GM23338 (cell line): Measurements from ENCODE around the gene STARD13. TPM values are rescaled to one million over a fixed set of nuclear protein-coding genes. Genes with fewer than 3 reads are reported as not detected.

Source experiments
- ATAC-seq: fragments of 200-7000 bp; cut with Tn5 transposase; 3 replicates; pipeline ENCODE4 v1.9.1; 2020
- DNase-seq: peaks from one replicate; pipeline ENCODE4 v3.0.0-alpha.2; 2015; ENCODE audit warnings: low spot score
- H2AFZ ChIP-seq: fragments of 200-600 bp; sonication (generic); 2 replicates; pipeline ENCODE4 v1.8.0; 2016; ENCODE audit warnings: antibody characterized with exemption, mild to moderate bottlenecking, moderate library complexity
- H3F3A ChIP-seq: fragments of 200-600 bp; sonication (generic); replicated peaks from 2 replicates; pipeline ENCODE4 v1.8.0; 2017; ENCODE audit warnings: antibody characterized with exemption, mixed run types, low read depth
- H3K27ac ChIP-seq: fragments of 200-600 bp; sonication (generic); 2 replicates; pipeline ENCODE4 v1.6.1; 2016; ENCODE audit warnings: low read depth
- H3K27me3 ChIP-seq: fragments of 200-600 bp; sonication (generic); 2 replicates; pipeline ENCODE4 v1.8.0; 2016; ENCODE audit warnings: mild to moderate bottlenecking, mixed run types, moderate library complexity; ENCODE audit not compliant: insufficient read depth
- H3K36me3 ChIP-seq: fragments of 200-600 bp; sonication (generic); 2 replicates; pipeline ENCODE4 v1.8.0; 2016; ENCODE audit warnings: mild to moderate bottlenecking; ENCODE audit not compliant: insufficient read depth
- H3K4me1 ChIP-seq: fragments of 200-600 bp; sonication (generic); 2 replicates; pipeline ENCODE4 v1.8.0; 2016; ENCODE audit warnings: mild to moderate bottlenecking, moderate library complexity; ENCODE audit not compliant: insufficient read depth
- H3K4me2 ChIP-seq: fragments of 200-600 bp; sonication (generic); 2 replicates; pipeline ENCODE4 v1.7.1; 2017; ENCODE audit warnings: mixed run types
- H3K4me3 ChIP-seq: fragments of 200-600 bp; sonication (generic); 2 replicates; pipeline ENCODE4 v1.6.1; 2016; ENCODE audit warnings: mixed run types
- H3K79me2 ChIP-seq: fragments of 200-600 bp; sonication (generic); replicated peaks from 2 replicates; pipeline ENCODE4 v1.8.0; 2017; ENCODE audit warnings: mild to moderate bottlenecking; ENCODE audit not compliant: insufficient read depth
- H3K9me2 ChIP-seq: fragments of 200-600 bp; sonication (generic); 2 replicates; pipeline ENCODE4 v1.8.0; 2017; ENCODE audit not compliant: insufficient read depth
- H4K20me1 ChIP-seq: fragments of 200-600 bp; sonication (generic); replicated peaks from 2 replicates; pipeline ENCODE4 v1.8.0; 2017; ENCODE audit warnings: mild to moderate bottlenecking; ENCODE audit not compliant: insufficient read depth
- H3K27ac Mint-ChIP-seq: 2 replicates; pipeline ENCODE4 v1.8.0; 2020; ENCODE audit warnings: inconsistent platforms, mild to moderate bottlenecking, moderate library complexity, mixed read lengths
- H3K27me3 Mint-ChIP-seq: 3 replicates; pipeline ENCODE4 v1.8.0; 2022; ENCODE audit warnings: low read depth, mild to moderate bottlenecking, moderate library complexity, mixed read lengths, inconsistent platforms; ENCODE audit not compliant: insufficient read depth, poor library complexity
- H3K36me3 Mint-ChIP-seq: 3 replicates; pipeline ENCODE4 v1.8.0; 2021; ENCODE audit warnings: low read depth, mild to moderate bottlenecking, inconsistent platforms, moderate library complexity, mixed read lengths
- H3K4me1 Mint-ChIP-seq: 3 replicates; pipeline ENCODE4 v1.8.0; 2020; ENCODE audit warnings: mild to moderate bottlenecking, inconsistent platforms, mixed read lengths
- H3K4me3 Mint-ChIP-seq: 3 replicates; pipeline ENCODE4 v1.8.0; 2021; ENCODE audit warnings: moderate library complexity, mild to moderate bottlenecking, inconsistent platforms, mixed read lengths
- H3K9me3 Mint-ChIP-seq: 3 replicates; pipeline ENCODE4 v1.8.0; 2020; ENCODE audit warnings: moderate library complexity, mild to moderate bottlenecking, inconsistent platforms, mixed read lengths
- CREB1 ChIP-seq: fragments of 250-450 bp; sonication (Bioruptor Pico); IDR thresholded peaks from 2 replicates; pipeline ENCODE4 v1.5.0; 2020; ENCODE audit warnings: low read depth, mild to moderate bottlenecking, moderate library complexity
- EZH2 ChIP-seq: fragments of 200-600 bp; sonication (generic); IDR thresholded peaks from one replicate; pipeline ENCODE4 v1.8.0; 2017; ENCODE audit warnings: antibody characterized with exemption, mild to moderate bottlenecking, low read depth; ENCODE audit not compliant: unreplicated experiment
- NANOG ChIP-seq: IDR thresholded peaks from 2 replicates; pipeline ENCODE4 v1.6.1; 2016; ENCODE audit warnings: antibody characterized with exemption, borderline replicate concordance
- POLR2AphosphoS5 ChIP-seq: IDR thresholded peaks from 2 replicates; pipeline ENCODE4 v1.6.1; 2016; ENCODE audit warnings: antibody characterized with exemption, low read depth
- STAT1 ChIP-seq: IDR thresholded peaks from one replicate; pipeline ENCODE4 v1.6.1; 2016; ENCODE audit warnings: antibody characterized with exemption; ENCODE audit not compliant: unreplicated experiment
- ZNF114 ChIP-seq: fragments of 250-450 bp; sonication (Bioruptor Pico); IDR thresholded peaks from 2 replicates; pipeline ENCODE4 v1.5.0; 2020; ENCODE audit warnings: mild to moderate bottlenecking, moderate library complexity
- ZNF331 ChIP-seq: fragments of 250-450 bp; sonication (Bioruptor Pico); IDR thresholded peaks from 2 replicates; pipeline ENCODE4 v1.5.0; 2020; ENCODE audit warnings: low read depth, mild to moderate bottlenecking, moderate library complexity
- polyA plus RNA-seq: library from polyadenylated mRNA; unstranded; fragments of >200 nt; fragmentation: Nextera tagmentation; extraction: Ambion mirVana; gene quantifications from 2 replicates; pipeline ENCODE4 v1.2.1, GENCODE V29; 2016
- total RNA-seq: library from RNA; depleted of rRNA; stranded (reverse); fragments of >200 nt; shearing (Covaris generic); gene quantifications from 2 replicates; pipeline ENCODE4 v1.2.3, GENCODE V29; 2014
- TF ChIP-seq, protein P1 (sequence below): IDR thresholded peaks from one replicate; pipeline ENCODE4 v1.6.1; 2018; ENCODE audit warnings: antibody characterized with exemption; ENCODE audit not compliant: unreplicated experiment
- TF ChIP-seq, protein P2 (sequence below): fragments of 250-450 bp; sonication (Bioruptor Pico); IDR thresholded peaks from 2 replicates; pipeline ENCODE4 v1.5.0; 2020; ENCODE audit warnings: mild to moderate bottlenecking, moderate library complexity

The STARD13 gene
- total and polyA plus RNA-seq, 2 experiments from 2014 or later: 3.2 to 5.2 TPM

- TF ChIP-seq, protein P1, sequence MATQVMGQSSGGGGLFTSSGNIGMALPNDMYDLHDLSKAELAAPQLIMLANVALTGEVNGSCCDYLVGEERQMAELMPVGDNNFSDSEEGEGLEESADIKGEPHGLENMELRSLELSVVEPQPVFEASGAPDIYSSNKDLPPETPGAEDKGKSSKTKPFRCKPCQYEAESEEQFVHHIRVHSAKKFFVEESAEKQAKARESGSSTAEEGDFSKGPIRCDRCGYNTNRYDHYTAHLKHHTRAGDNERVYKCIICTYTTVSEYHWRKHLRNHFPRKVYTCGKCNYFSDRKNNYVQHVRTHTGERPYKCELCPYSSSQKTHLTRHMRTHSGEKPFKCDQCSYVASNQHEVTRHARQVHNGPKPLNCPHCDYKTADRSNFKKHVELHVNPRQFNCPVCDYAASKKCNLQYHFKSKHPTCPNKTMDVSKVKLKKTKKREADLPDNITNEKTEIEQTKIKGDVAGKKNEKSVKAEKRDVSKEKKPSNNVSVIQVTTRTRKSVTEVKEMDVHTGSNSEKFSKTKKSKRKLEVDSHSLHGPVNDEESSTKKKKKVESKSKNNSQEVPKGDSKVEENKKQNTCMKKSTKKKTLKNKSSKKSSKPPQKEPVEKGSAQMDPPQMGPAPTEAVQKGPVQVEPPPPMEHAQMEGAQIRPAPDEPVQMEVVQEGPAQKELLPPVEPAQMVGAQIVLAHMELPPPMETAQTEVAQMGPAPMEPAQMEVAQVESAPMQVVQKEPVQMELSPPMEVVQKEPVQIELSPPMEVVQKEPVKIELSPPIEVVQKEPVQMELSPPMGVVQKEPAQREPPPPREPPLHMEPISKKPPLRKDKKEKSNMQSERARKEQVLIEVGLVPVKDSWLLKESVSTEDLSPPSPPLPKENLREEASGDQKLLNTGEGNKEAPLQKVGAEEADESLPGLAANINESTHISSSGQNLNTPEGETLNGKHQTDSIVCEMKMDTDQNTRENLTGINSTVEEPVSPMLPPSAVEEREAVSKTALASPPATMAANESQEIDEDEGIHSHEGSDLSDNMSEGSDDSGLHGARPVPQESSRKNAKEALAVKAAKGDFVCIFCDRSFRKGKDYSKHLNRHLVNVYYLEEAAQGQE: no peak
- TF ChIP-seq EZH2 (no peak), STAT1 (no peak), ZNF331 (CRISPR knock-in tag) (no peak), CREB1 (no peak; the same call in 1 of the 2 replicates)
Observed at GRCh38 chr13:33186861-33187291, 98.7 kb downstream of the STARD13 start (continued).

- no peak overlapping the region for H3K27ac Mint-ChIP-seq
- H3K9me3 Mint-ChIP-seq: no peaks in the 10 kb centered on the region
- H3K4me1 ChIP-seq: peaks cover 26% of the 10 kb centered on the region
- H3K4me3 ChIP-seq: no peak overlapping the region
- peaks cover 23% of the 10 kb centered on the region for H3K4me1 Mint-ChIP-seq
- ATAC-seq (peak; percentile 49), DNase-seq (peak; percentile 20)
- no peak overlapping the region for H3K4me3 Mint-ChIP-seq
- H3K27me3 Mint-ChIP-seq: peaks cover 6% of the 10 kb centered on the region
- peak overlapping the region; percentile 43; the same call in 1 of the 2 replicates for H3K27ac ChIP-seq
- peaks cover 13% of the 10 kb centered on the region for H3K27me3 ChIP-seq
- TF ChIP-seq POLR2AphosphoS5 (no peak), ZNF331 (CRISPR knock-in tag) (no peak), NANOG (no peak), ZNF114 (no peak)
- TF ChIP-seq, protein P2, sequence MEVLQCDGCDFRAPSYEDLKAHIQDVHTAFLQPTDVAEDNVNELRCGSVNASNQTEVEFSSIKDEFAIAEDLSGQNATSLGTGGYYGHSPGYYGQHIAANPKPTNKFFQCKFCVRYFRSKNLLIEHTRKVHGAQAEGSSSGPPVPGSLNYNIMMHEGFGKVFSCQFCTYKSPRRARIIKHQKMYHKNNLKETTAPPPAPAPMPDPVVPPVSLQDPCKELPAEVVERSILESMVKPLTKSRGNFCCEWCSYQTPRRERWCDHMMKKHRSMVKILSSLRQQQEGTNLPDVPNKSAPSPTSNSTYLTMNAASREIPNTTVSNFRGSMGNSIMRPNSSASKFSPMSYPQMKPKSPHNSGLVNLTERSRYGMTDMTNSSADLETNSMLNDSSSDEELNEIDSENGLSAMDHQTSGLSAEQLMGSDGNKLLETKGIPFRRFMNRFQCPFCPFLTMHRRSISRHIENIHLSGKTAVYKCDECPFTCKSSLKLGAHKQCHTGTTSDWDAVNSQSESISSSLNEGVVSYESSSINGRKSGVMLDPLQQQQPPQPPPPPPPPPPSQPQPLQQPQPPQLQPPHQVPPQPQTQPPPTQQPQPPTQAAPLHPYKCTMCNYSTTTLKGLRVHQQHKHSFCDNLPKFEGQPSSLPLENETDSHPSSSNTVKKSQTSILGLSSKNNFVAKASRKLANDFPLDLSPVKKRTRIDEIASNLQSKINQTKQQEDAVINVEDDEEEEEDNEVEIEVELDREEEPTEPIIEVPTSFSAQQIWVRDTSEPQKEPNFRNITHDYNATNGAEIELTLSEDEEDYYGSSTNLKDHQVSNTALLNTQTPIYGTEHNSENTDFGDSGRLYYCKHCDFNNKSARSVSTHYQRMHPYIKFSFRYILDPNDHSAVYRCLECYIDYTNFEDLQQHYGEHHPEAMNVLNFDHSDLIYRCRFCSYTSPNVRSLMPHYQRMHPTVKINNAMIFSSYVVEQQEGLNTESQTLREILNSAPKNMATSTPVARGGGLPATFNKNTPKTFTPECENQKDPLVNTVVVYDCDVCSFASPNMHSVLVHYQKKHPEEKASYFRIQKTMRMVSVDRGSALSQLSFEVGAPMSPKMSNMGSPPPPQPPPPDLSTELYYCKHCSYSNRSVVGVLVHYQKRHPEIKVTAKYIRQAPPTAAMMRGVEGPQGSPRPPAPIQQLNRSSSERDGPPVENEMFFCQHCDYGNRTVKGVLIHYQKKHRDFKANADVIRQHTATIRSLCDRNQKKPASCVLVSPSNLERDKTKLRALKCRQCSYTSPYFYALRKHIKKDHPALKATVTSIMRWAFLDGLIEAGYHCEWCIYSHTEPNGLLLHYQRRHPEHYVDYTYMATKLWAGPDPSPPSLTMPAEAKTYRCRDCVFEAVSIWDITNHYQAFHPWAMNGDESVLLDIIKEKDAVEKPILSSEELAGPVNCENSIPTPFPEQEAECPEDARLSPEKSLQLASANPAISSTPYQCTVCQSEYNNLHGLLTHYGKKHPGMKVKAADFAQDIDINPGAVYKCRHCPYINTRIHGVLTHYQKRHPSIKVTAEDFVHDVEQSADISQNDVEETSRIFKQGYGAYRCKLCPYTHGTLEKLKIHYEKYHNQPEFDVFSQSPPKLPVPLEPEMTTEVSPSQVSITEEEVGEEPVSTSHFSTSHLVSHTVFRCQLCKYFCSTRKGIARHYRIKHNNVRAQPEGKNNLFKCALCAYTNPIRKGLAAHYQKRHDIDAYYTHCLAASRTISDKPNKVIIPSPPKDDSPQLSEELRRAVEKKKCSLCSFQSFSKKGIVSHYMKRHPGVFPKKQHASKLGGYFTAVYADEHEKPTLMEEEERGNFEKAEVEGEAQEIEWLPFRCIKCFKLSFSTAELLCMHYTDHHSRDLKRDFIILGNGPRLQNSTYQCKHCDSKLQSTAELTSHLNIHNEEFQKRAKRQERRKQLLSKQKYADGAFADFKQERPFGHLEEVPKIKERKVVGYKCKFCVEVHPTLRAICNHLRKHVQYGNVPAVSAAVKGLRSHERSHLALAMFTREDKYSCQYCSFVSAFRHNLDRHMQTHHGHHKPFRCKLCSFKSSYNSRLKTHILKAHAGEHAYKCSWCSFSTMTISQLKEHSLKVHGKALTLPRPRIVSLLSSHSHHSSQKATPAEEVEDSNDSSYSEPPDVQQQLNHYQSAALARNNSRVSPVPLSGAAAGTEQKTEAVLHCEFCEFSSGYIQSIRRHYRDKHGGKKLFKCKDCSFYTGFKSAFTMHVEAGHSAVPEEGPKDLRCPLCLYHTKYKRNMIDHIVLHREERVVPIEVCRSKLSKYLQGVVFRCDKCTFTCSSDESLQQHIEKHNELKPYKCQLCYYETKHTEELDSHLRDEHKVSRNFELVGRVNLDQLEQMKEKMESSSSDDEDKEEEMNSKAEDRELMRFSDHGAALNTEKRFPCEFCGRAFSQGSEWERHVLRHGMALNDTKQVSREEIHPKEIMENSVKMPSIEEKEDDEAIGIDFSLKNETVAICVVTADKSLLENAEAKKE: peak; percentile 41; the same call in 1 of the 2 replicates
- no peaks in the 10 kb centered on the region for H4K20me1 ChIP-seq
- no peaks in the 10 kb centered on the region for H3K79me2 ChIP-seq
- H3F3A ChIP-seq: no peaks in the 10 kb centered on the region
- no peaks in the 10 kb centered on the region; the same call in 1 of the 2 replicates for H3K9me2 ChIP-seq
- no peaks in the 10 kb centered on the region for H3K36me3 ChIP-seq
- H3K36me3 Mint-ChIP-seq: no peaks in the 10 kb centered on the region
- no peak overlapping the region for H2AFZ ChIP-seq
- 0 out of 2 replicates have a peak overlapping the region, but pooled peaks have one; percentile 14 for H3K4me2 ChIP-seq
Observed at GRCh38 chr13:33185853-33186252, 99.7 kb downstream of the STARD13 start.
